D341Med (cell line): ENCODE data around the gene MYO5B.
"Not testable (repeated sequence)": the region's sequence is repeated elsewhere in the genome, so short reads cannot be mapped to it uniquely, and the experiment has no call there.

Experiments used
- DNase-seq: peaks from one replicate; pipeline ENCODE4 v3.0.0; 2012; ENCODE audit warnings: low spot score

The MYO5B gene

GRCh38 chr18:49854681-49855080 is 340.3 kb downstream of the MYO5B start:
- DNase-seq: no peak

GRCh38 chr18:49853436-49853835 is 341.5 kb downstream of the MYO5B start:
- no peak for DNase-seq

- no peak for DNase-seq
These were observed 341.9 kb downstream of the MYO5B start for GRCh38 chr18:49853011-49853410.

- DNase-seq: no peak
These were observed 343.3 kb downstream of the MYO5B start for GRCh38 chr18:49851624-49852023.

- no peak for DNase-seq
These were observed 344.3 kb downstream of the MYO5B start for GRCh38 chr18:49850636-49851035.

- DNase-seq: no peak
These were observed 345.4 kb downstream of the MYO5B start for GRCh38 chr18:49849331-49850217.

- no peak for DNase-seq
These were observed 346.8 kb downstream of the MYO5B start for GRCh38 chr18:49848115-49848514.

GRCh38 chr18:49847524-49847923 is 347.4 kb downstream of the MYO5B start:
- DNase-seq: no peak

- no peak for DNase-seq
These were observed 348.1 kb downstream of the MYO5B start for GRCh38 chr18:49846718-49847470.

GRCh38 chr18:49846361-49846662 is 348.6 kb downstream of the MYO5B start:
- DNase-seq: no peak

GRCh38 chr18:49845629-49846360 is 349.2 kb downstream of the MYO5B start:
- DNase-seq: no peak

- no peak for DNase-seq
These were observed 350.0 kb downstream of the MYO5B start for GRCh38 chr18:49844903-49845302.

- no peak for DNase-seq
These were observed 350.9 kb downstream of the MYO5B start for GRCh38 chr18:49843778-49844625.

GRCh38 chr18:49843131-49843530 is 351.8 kb downstream of the MYO5B start:
- no peak for DNase-seq

- DNase-seq: no peak
These were observed 352.3 kb downstream of the MYO5B start for GRCh38 chr18:49842656-49843055.

GRCh38 chr18:49841236-49842217 is 353.4 kb downstream of the MYO5B start:
- DNase-seq: no peak

- DNase-seq: no peak
These were observed 355.9 kb downstream of the MYO5B start for GRCh38 chr18:49839012-49839411.

GRCh38 chr18:49838381-49838780 is 356.6 kb downstream of the MYO5B start:
- no peak for DNase-seq

- no peak for DNase-seq
These were observed 357.1 kb downstream of the MYO5B start for GRCh38 chr18:49837889-49838288.

GRCh38 chr18:49837316-49837835 is 357.6 kb downstream of the MYO5B start:
- not testable (repeated sequence) for DNase-seq
